Epithelial cell of proximal tubule (primary cell): ENCODE measurements around the gene PTPRB. TPM values are rescaled to one million over a fixed set of nuclear protein-coding genes. Genes with fewer than 3 reads are reported as not detected.

Source experiments
- DNase-seq: peaks from one replicate; pipeline ENCODE4 v3.0.0-alpha.2; 2011; ENCODE audit warnings: low read depth
- H3K4me3 ChIP-seq: 2 replicates; pipeline ENCODE4 v1.5.1; 2011; ENCODE audit warnings: low read depth, mild to moderate bottlenecking, low read length
- CTCF ChIP-seq: conservative IDR thresholded peaks from 2 replicates; pipeline ENCODE4 v1.5.1; 2012; ENCODE audit warnings: low read depth, mild to moderate bottlenecking, low read length
- total RNA-seq: library from RNA; depleted of rRNA; stranded (reverse); fragments of >200 nt; gene quantifications from 2 replicates; pipeline ENCODE4 v1.2.3, GENCODE V29; 2015

Gene PTPRB
- total RNA-seq, 1 donor from 2014 or later, result 1.6 TPM

GRCh38 chr12:70666364-70666763 lies 29.1 kb upstream of the PTPRB start:
- TF ChIP-seq CTCF, result no peak
- DNase-seq, result no peak
- H3K4me3 ChIP-seq, result no peak overlapping the region

GRCh38 chr12:70664465-70664881 lies 27.2 kb upstream of the PTPRB start:
- DNase-seq, result no peak
- no peak overlapping the region for H3K4me3 ChIP-seq
- no peak for TF ChIP-seq CTCF

- no peak for DNase-seq
- H3K4me3 ChIP-seq, result no peak overlapping the region
- no peak for TF ChIP-seq CTCF
These were observed 26.6 kb upstream of the PTPRB start for GRCh38 chr12:70663838-70664237.

GRCh38 chr12:70661466-70662161 lies 24.4 kb upstream of the PTPRB start:
- no peak overlapping the region for H3K4me3 ChIP-seq
- no peak for DNase-seq
- no peak for TF ChIP-seq CTCF

GRCh38 chr12:70660620-70661219 lies 23.5 kb upstream of the PTPRB start:
- peak; percentile 45 for DNase-seq
- no peak overlapping the region for H3K4me3 ChIP-seq
- no peak for TF ChIP-seq CTCF

- no peak for DNase-seq
- TF ChIP-seq CTCF, result no peak
These were observed 22.9 kb upstream of the PTPRB start for GRCh38 chr12:70660002-70660604.

More at GRCh38 chr12:70660002-70660604, 22.9 kb upstream of the PTPRB start:
- H3K4me3 ChIP-seq, result no peak overlapping the region
